ENCODE measurements around the gene NKX6-2.
"Not testable (repeated sequence)": the region's sequence is repeated elsewhere in the genome, so short reads cannot be mapped to it uniquely, and the experiment has no call there.

Gene NKX6-2

GRCh38 chr10:132777441-132777840, 8.5 kb downstream of the NKX6-2 start:
- no peak for DNase-seq

GRCh38 chr10:132776821-132777220, 9.1 kb downstream of the NKX6-2 start:
- no peak for DNase-seq

GRCh38 chr10:132776186-132776585, 9.8 kb downstream of the NKX6-2 start:
- DNase-seq: no peak

- peak; percentile 9 for DNase-seq
Observed at GRCh38 chr10:132774902-132775863, 10.8 kb downstream of the NKX6-2 start.

- DNase-seq: peak; percentile 15
Observed at GRCh38 chr10:132774181-132774901, 11.6 kb downstream of the NKX6-2 start.

- DNase-seq: not testable (repeated sequence)
Observed at GRCh38 chr10:132772816-132773215, 13.1 kb downstream of the NKX6-2 start.

- no peak for DNase-seq
Observed at GRCh38 chr10:132770061-132771021, 15.6 kb downstream of the NKX6-2 start.

- DNase-seq: no peak
Observed at GRCh38 chr10:132768346-132769248, 17.4 kb downstream of the NKX6-2 start.

GRCh38 chr10:132766291-132766690, 19.7 kb downstream of the NKX6-2 start:
- DNase-seq: no peak

- DNase-seq: no peak
Observed at GRCh38 chr10:132765435-132765834, 20.5 kb downstream of the NKX6-2 start.

GRCh38 chr10:132764108-132764507, 21.8 kb downstream of the NKX6-2 start:
- DNase-seq: no peak

GRCh38 chr10:132763545-132763944, 22.4 kb downstream of the NKX6-2 start:
- DNase-seq: no peak

GRCh38 chr10:132762267-132762666, 23.7 kb downstream of the NKX6-2 start:
- DNase-seq: no peak

GRCh38 chr10:132761395-132762060, 24.4 kb downstream of the NKX6-2 start:
- DNase-seq: no peak

- DNase-seq: no peak
Observed at GRCh38 chr10:132758865-132759264, 27.1 kb downstream of the NKX6-2 start.

- no peak for DNase-seq
Observed at GRCh38 chr10:132757171-132757570, 28.8 kb downstream of the NKX6-2 start.

- DNase-seq: no peak
Observed at GRCh38 chr10:132756591-132756990, 29.4 kb downstream of the NKX6-2 start.

- no peak for DNase-seq
Observed at GRCh38 chr10:132755166-132755711, 30.7 kb downstream of the NKX6-2 start.

- DNase-seq: no peak
Observed at GRCh38 chr10:132754071-132754470, 31.9 kb downstream of the NKX6-2 start.

- DNase-seq: no peak
Observed at GRCh38 chr10:132753596-132753995, 32.4 kb downstream of the NKX6-2 start.

GRCh38 chr10:132752961-132753360, 33.0 kb downstream of the NKX6-2 start:
- DNase-seq: no peak

Measured in NCI-H2227 treated with DMSO at 0.1 percent for 48 hours (cell line).